ENCODE data around the gene ENO2.

DNA sequence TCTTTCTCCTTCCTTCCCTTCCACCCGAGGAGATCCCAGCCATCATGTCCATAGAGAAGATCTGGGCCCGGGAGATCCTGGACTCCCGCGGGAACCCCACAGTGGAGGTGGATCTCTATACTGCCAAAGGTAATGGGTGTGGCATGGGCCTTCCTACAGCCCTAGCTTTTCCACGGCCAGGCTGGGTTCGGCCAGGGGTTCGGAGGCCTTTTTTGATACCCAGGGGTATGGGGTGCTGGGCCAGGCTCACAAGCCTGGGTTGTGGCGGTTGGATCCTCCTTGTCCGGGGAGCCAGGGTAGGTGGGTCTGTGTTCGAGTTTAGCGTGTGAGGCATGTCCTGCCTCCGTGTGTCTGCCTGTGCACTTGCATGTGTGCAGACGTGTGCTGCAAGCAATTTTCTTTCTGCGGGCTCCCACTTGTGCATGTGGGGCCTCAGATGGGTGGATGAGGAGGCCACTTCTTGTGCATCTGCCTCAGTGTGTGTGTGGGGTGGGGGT lies 1.5 kb downstream of the ENO2 start:
- TF ChIP-seq, protein P1, sequence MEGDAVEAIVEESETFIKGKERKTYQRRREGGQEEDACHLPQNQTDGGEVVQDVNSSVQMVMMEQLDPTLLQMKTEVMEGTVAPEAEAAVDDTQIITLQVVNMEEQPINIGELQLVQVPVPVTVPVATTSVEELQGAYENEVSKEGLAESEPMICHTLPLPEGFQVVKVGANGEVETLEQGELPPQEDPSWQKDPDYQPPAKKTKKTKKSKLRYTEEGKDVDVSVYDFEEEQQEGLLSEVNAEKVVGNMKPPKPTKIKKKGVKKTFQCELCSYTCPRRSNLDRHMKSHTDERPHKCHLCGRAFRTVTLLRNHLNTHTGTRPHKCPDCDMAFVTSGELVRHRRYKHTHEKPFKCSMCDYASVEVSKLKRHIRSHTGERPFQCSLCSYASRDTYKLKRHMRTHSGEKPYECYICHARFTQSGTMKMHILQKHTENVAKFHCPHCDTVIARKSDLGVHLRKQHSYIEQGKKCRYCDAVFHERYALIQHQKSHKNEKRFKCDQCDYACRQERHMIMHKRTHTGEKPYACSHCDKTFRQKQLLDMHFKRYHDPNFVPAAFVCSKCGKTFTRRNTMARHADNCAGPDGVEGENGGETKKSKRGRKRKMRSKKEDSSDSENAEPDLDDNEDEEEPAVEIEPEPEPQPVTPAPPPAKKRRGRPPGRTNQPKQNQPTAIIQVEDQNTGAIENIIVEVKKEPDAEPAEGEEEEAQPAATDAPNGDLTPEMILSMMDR (IDR thresholded peaks at IDR 0.05): no peak
- TF ChIP-seq POLR2A (IDR thresholded peaks at IDR 0.05): no peak

All from thyroid gland (tissue), 4 donors.